A172 (cell line): ENCODE measurements around the gene MYOZ2. TPM values are rescaled to one million over a fixed set of nuclear protein-coding genes. Genes with fewer than 3 reads are reported as not detected.

Experiments used
- DNase-seq: peaks from one replicate; pipeline ENCODE4 v3.0.0-alpha.2; 2015; ENCODE audit warnings: low spot score
- total RNA-seq: library from RNA; depleted of rRNA; stranded (reverse); fragments of >200 nt; shearing (Covaris generic); gene quantifications from 2 replicates; pipeline ENCODE4 v1.2.3, GENCODE V29; 2014

MYOZ2 gene
- total RNA-seq, 1 experiment from 2014 or later, result 0.10 TPM

GRCh38 chr4:119197772-119198212 lies 62.2 kb downstream of the MYOZ2 start:
- no peak for DNase-seq

DNA sequence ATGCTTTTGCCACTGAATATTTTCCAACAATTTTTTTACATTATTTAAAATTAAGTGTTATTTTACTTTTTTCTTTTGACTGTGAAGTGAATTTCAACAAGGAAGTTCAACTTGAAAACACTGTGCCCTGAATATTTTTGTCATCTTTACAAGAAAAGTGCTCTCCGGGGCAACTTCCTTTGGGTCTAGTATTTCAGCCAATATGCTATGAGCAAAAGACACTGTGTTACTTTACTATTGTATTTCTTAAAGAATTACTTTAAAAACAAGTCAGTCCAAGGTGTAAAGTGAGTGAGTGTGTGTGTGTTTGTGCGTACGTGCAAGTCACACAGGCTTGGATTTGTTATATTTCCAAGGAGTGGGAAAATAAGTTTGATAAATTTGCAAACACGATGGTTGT lies 69.3 kb downstream of the MYOZ2 start:
- no peak for DNase-seq

GRCh38 chr4:119205690-119206089 lies 70.1 kb downstream of the MYOZ2 start:
- DNase-seq, result no peak

GRCh38 chr4:119206178-119206577 lies 70.5 kb downstream of the MYOZ2 start:
- no peak for DNase-seq

- DNase-seq, result peak; percentile 30
Measured at GRCh38 chr4:119207051-119207450, 71.4 kb downstream of the MYOZ2 start.

GRCh38 chr4:119209077-119209476 lies 73.4 kb downstream of the MYOZ2 start:
- peak; percentile 98 for DNase-seq

- no peak for DNase-seq
Measured at GRCh38 chr4:119209586-119209985, 74.0 kb downstream of the MYOZ2 start.

DNA sequence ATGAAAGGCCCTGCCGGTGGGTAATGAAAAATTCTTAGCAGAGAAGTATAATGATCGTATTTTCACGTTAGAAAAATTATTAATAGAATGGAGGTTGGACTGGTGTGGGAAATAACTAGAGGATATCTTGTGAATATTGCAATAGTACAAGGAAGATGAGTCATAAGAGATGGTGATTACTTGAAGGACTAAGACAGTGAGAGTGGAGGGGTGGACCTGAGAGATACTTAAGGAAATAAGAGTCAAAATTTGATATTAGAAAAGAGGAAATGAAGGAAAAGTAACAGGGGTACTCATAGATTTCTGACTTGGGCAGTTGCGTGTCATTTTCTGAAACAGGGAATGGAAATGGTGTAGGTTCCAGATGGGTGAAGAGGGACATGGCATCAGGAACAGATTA lies 75.1 kb downstream of the MYOZ2 start:
- DNase-seq, result no peak

- DNase-seq, result no peak
Measured at GRCh38 chr4:119211867-119212233, 76.2 kb downstream of the MYOZ2 start.

DNA sequence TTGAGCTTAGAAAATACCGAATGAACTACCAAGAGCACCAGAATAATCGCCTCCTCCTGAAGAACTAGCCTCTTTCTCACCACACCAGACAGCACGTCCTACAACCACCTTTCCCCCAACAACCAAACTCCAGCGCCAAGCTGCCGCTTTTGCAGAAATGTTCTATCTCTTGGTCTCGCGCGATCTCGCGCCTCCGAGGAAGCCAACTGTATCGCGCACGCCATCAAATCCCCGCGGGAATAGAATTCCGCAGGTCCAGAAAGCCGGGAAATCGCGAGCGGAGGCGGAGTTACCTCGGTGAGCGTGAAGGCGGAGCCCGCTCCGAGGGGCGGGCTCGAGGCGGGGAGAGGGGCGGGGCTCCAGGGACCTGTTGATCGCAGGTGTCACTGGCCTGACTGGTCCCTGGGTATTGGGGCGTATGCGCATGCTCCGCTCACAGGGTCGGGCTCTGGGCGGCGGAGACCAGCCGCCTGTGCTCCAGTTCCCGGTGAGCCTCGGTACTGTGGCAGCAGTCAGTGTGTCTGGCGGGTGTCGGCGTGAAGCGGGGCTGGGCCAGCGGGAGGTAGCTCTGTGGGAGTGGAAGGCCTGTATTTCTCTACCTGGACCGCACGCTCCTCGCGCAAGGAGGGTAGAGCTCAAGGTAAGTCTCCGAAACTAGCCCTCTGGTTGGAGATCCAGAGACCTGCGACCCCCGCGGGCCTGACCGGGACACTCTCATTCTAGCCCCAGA lies 76.8 kb downstream of the MYOZ2 start, which contains the start of gene USP53:
Gene USP53 (plus strand): TSS at position 480 of the 730 bp plus-strand sequence. CDS start 27,047 bp downstream, outside the sequence.
- peak; percentile 94 for DNase-seq

DNA sequence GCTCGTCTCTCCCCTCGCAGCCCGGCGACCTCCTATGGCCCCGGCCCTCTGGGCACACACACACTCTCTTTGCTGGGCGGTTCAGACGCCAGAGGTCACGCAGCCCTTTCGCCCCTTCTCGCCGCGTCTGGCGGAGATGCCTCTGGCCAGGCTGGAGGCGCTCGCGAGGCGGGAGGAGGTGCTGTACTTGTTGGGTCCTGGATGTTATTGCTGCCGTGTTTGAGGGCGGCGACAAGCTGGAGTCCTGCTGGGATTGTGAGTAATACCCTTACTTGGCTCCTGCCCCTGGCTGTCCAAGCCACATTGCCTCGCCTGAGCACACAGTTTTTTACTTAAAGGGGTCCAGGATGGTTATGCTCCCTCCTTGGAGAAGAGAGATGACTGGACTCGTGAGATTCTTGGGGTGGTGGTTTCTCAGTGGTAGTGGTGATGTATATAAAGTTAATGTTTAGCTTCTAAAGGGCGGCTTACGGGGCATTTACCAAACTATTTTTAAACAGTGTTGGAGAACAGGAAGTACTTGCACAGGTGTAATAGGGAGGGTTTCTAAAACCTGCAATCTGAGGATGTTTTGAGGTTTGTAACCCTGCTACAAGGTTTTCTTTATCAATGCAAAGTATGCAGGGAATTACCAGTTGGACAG lies 77.5 kb downstream of the MYOZ2 start:
- peak; percentile 90 for DNase-seq

- DNase-seq, result no peak
Measured at GRCh38 chr4:119218093-119218492, 82.5 kb downstream of the MYOZ2 start.

DNA sequence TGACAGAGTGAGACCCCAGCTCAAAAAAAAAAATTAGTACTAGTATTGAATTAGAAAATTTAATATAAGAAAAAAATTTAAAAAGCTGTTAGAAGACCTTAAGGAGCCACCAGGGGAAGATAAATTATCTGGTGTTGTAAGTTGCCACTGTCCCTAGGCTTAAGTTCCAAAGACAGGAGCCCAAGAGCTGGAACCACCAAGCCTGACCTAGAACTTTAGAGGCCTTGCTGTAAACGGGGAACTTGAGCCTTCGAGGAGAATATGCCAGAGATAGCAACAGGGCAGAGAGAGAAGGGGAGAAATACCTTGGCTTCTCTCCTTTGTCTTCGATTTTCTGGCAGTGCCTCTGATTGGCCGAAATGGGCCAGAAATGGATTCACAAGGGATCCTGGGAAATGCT lies 85.8 kb downstream of the MYOZ2 start:
- DNase-seq, result no peak

GRCh38 chr4:119227690-119228089 lies 92.1 kb downstream of the MYOZ2 start:
- DNase-seq, result no peak

DNA sequence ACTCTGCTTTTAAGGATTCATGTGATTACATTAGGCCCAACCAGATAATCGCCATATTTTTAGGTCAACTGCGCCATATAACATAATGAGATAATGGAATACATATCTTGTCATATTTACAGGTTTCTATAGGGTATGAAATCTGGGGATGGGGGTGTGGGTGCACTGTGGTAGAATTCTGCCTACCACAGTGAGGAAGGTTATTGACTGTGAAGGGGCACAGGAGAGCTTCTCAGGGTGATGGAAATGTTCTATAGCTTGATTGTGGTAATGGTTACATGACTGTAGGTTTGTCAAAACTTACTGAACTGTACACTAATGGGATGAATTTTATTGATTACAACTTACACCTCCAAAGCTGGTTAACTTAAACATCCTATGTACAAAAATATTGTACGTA lies 92.8 kb downstream of the MYOZ2 start:
- no peak for DNase-seq

DNA sequence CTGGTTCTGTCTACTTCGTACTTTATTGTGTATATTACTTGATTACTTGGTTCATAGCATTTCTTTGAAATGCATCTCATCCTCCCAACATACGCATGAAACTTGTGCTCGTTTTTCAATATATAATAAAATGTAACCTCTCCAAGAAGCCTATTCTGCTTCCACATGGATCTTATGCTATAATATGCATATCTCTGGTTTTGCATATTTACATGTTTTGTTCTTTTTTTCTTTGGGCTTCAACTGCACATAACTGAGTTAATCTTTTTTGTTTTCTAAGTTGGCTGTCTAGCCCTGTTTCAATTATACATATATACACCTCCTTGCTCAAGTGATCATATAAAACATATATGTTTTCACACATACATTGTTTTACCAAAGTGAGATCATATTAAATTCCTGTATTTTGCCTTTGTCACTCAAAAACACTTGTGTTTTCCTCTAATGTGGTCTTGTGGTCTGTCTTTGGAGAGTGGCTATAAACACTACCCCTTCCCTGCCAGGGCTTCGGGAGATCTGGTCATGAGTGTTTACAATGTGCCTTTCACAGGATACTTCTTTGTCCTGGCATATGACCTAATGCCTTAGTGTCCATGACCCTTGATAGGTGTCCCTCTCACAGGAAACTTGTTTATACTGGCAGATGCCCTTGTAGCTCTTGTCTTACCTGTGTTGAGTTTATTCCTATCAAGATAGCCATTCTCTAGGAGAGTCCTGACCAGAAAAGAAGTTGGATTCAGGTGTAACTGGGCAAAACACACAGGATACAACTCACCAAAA lies 94.5 kb downstream of the MYOZ2 start:
- no peak for DNase-seq

DNA sequence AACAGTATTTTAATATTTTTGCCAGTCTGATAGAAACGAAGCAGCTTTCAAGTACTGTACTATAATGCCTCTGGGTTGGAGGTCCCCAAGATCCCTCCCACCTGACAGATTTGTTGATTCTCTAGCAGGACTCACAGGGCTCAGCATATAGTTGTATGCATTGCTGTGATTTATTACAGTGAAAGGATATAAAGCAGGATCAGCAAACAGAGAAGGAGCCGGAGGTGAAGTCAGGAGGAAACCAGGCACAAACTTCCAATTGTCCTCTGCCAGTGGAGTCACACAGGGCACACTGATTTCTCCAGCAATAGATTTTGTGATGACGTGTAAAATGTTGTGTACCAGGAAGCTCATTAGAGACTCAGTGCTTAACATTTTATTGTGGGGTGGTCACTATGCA lies 95.9 kb downstream of the MYOZ2 start:
- DNase-seq, result no peak

- DNase-seq, result no peak
Measured at GRCh38 chr4:119232286-119232685, 96.7 kb downstream of the MYOZ2 start.

DNA sequence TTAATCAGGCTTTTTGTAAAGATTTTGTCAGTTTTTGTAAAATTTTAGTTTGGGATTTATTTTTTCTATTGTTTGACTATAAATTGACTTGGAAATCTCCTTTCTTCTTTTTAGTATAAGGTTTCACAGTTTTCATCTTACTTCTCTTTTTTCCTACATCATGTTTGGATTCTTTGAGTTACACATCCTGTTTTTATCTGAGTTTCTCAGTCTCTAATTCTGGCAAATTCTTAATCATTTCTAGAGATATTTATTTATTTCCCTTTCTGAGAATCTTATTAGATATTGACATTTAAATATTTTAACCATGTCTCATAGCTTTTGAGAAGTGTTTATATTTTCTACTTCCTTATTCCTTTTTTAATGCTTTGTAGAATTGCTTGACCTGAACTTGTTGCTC lies 97.6 kb downstream of the MYOZ2 start:
- no peak for DNase-seq

- no peak for DNase-seq
Measured at GRCh38 chr4:119233750-119234149, 98.1 kb downstream of the MYOZ2 start.

- no peak for DNase-seq
Measured at GRCh38 chr4:119237201-119237600, 101.6 kb downstream of the MYOZ2 start.
